SU-DHL-6 (cell line): ENCODE results near the gene ARHGAP33.

ENCODE experiments used
- H2AFZ ChIP-seq: fragments of 200-600 bp; sonication (generic); 2 replicates; pipeline ENCODE4 v1.6.1; 2014; ENCODE audit warnings: low read depth, mild to moderate bottlenecking, moderate library complexity, mixed read lengths, antibody characterized with exemption, low read length; ENCODE audit not compliant: severe bottlenecking
- H3F3A ChIP-seq: fragments of 200-600 bp; shearing (Covaris generic); 2 replicates; pipeline ENCODE4 v1.6.0; 2016; ENCODE audit warnings: antibody characterized with exemption, mild to moderate bottlenecking; ENCODE audit not compliant: insufficient read depth
- H3K27ac ChIP-seq: fragments of 200-600 bp; sonication (generic); 2 replicates; pipeline ENCODE4 v1.5.1; 2016; ENCODE audit warnings: low read depth, mild to moderate bottlenecking, low read length, moderate library complexity, mixed read lengths
- H3K27me3 ChIP-seq: fragments of 200-600 bp; sonication (generic), shearing (Covaris generic); 2 replicates; pipeline ENCODE4 v1.6.0; 2014; ENCODE audit warnings: mild to moderate bottlenecking, low read length
- H3K36me3 ChIP-seq: fragments of 200-600 bp; sonication (generic); 2 replicates; pipeline ENCODE4 v1.6.1; 2014; ENCODE audit warnings: mild to moderate bottlenecking, low read length, mixed read lengths
- H3K4me2 ChIP-seq: fragments of 300-600, 200-600 bp; shearing (Covaris generic), sonication (generic); 2 replicates; pipeline ENCODE4 v1.6.0; 2014; ENCODE audit warnings: low read length, low read depth, mild to moderate bottlenecking; ENCODE audit not compliant: poor library complexity, severe bottlenecking
- H3K4me3 ChIP-seq: fragments of 200-600 bp; sonication (generic); 2 replicates; pipeline ENCODE4 v1.5.1; 2014; ENCODE audit warnings: antibody characterized with exemption, low read length, mild to moderate bottlenecking, mixed read lengths; ENCODE audit not compliant: insufficient read depth, poor library complexity, severe bottlenecking
- H3K79me2 ChIP-seq: fragments of 200-600 bp; sonication (generic); 2 replicates; pipeline ENCODE4 v1.6.1; 2014; ENCODE audit warnings: mild to moderate bottlenecking, low read length, moderate library complexity; ENCODE audit not compliant: insufficient read depth
- H3K9ac ChIP-seq: fragments of 200-600 bp; sonication (generic); 2 replicates; pipeline ENCODE4 v1.7.0; 2014; ENCODE audit warnings: mild to moderate bottlenecking, low read length
- H3K9me2 ChIP-seq: fragments of 200-600 bp; sonication (generic); replicated peaks from 2 replicates; pipeline ENCODE4 v1.6.1; 2014; ENCODE audit warnings: low read length; ENCODE audit not compliant: insufficient read depth
- H3K9me3 ChIP-seq: fragments of 200-600 bp; sonication (generic); 2 replicates; pipeline ENCODE4 v1.6.1; 2014; ENCODE audit warnings: low read length, mixed read lengths; ENCODE audit not compliant: insufficient read depth
- H4K20me1 ChIP-seq: fragments of 200-600 bp; sonication (generic); 2 replicates; pipeline ENCODE4 v1.6.1; 2014; ENCODE audit warnings: low read depth, mild to moderate bottlenecking, antibody characterized with exemption, low read length, moderate library complexity, mixed read lengths
- EZH2phosphoT487 ChIP-seq: fragments of 200-600 bp; sonication (generic), shearing (Covaris generic); conservative IDR thresholded peaks from 2 replicates; pipeline ENCODE4 v1.6.1; 2018; ENCODE audit warnings: mild to moderate bottlenecking, antibody characterized with exemption, low read length, moderate library complexity, mixed read lengths
- TF ChIP-seq, protein P1 (sequence below): fragments of 200-600 bp; sonication (generic); IDR thresholded peaks from one replicate; pipeline ENCODE4 v1.5.1; 2017; ENCODE audit warnings: antibody characterized with exemption, mild to moderate bottlenecking, low read length, moderate library complexity; ENCODE audit not compliant: insufficient read depth, poor library complexity, severe bottlenecking

Gene ARHGAP33, protein sequence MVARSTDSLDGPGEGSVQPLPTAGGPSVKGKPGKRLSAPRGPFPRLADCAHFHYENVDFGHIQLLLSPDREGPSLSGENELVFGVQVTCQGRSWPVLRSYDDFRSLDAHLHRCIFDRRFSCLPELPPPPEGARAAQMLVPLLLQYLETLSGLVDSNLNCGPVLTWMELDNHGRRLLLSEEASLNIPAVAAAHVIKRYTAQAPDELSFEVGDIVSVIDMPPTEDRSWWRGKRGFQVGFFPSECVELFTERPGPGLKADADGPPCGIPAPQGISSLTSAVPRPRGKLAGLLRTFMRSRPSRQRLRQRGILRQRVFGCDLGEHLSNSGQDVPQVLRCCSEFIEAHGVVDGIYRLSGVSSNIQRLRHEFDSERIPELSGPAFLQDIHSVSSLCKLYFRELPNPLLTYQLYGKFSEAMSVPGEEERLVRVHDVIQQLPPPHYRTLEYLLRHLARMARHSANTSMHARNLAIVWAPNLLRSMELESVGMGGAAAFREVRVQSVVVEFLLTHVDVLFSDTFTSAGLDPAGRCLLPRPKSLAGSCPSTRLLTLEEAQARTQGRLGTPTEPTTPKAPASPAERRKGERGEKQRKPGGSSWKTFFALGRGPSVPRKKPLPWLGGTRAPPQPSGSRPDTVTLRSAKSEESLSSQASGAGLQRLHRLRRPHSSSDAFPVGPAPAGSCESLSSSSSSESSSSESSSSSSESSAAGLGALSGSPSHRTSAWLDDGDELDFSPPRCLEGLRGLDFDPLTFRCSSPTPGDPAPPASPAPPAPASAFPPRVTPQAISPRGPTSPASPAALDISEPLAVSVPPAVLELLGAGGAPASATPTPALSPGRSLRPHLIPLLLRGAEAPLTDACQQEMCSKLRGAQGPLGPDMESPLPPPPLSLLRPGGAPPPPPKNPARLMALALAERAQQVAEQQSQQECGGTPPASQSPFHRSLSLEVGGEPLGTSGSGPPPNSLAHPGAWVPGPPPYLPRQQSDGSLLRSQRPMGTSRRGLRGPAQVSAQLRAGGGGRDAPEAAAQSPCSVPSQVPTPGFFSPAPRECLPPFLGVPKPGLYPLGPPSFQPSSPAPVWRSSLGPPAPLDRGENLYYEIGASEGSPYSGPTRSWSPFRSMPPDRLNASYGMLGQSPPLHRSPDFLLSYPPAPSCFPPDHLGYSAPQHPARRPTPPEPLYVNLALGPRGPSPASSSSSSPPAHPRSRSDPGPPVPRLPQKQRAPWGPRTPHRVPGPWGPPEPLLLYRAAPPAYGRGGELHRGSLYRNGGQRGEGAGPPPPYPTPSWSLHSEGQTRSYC

DNA sequence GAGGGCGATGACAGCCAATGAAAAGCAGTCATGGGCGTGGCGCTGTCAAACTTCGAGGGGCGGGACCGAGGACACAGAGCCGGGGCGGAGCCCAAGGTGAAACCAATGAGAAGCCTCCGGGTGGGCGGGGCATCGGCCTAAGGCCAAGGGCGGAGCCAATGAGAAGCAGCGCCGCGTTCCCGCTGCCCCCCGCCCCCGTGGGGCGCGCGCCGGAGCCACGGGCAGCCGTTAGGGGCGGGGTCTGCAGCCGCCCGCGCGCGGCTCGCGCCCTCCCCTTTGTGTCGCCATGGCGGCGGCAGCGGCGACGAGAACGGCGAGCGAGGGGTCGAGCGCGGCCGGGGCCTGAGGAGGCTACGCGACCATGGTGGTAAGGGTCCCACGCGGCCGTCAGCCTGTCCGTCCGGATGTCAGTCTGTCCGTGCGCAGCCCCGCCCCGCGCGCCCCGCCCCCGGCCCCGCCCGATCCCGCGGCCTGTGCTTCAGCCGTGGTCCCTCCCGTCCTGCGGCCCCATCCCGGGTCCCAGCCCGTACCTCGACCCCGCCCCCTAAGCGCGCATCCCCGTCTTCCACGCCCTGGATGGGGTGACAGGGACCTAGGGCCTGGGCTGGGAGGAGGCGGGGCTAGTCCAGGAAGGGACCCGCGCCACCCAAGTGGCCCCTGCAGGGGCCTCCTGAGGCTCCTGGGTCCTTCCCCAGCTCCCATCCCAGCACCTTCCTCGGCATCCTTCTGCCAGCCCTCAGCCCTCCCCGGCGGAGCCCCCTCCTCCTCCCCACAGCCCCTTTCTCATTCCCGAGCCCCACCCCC lies at the start of gene ARHGAP33:
Gene ARHGAP33 (plus strand): TSS at position 267 of the 804 bp plus-strand sequence. CDS start 95 bp downstream, at position 362.
- Histone ChIP-seq H3F3A (peaks cover 3% of the 10 kb centered on the region; the same call in 1 of the 2 replicates), H2AFZ (peak within 1 kb of the TSS; percentile 60), H3K9ac (peak within 1 kb of the TSS; percentile 74), H3K27me3 (no peaks in the 10 kb centered on the region), H3K9me3 (no peaks in the 10 kb centered on the region), H3K27ac (peak within 1 kb of the TSS; percentile 40), H3K4me3 (peak within 1 kb of the TSS; percentile 69), H3K79me2 (no peaks in the 10 kb centered on the region; the same call in 1 of the 2 replicates), H4K20me1 (no peaks in the 10 kb centered on the region), H3K36me3 (no peaks in the 10 kb centered on the region), H3K9me2 (no peaks in the 10 kb centered on the region), H3K4me2 (peak within 1 kb of the TSS; percentile 64)
- TF ChIP-seq EZH2phosphoT487 = no peak
- TF ChIP-seq, protein P1, sequence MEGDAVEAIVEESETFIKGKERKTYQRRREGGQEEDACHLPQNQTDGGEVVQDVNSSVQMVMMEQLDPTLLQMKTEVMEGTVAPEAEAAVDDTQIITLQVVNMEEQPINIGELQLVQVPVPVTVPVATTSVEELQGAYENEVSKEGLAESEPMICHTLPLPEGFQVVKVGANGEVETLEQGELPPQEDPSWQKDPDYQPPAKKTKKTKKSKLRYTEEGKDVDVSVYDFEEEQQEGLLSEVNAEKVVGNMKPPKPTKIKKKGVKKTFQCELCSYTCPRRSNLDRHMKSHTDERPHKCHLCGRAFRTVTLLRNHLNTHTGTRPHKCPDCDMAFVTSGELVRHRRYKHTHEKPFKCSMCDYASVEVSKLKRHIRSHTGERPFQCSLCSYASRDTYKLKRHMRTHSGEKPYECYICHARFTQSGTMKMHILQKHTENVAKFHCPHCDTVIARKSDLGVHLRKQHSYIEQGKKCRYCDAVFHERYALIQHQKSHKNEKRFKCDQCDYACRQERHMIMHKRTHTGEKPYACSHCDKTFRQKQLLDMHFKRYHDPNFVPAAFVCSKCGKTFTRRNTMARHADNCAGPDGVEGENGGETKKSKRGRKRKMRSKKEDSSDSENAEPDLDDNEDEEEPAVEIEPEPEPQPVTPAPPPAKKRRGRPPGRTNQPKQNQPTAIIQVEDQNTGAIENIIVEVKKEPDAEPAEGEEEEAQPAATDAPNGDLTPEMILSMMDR = no peak

DNA sequence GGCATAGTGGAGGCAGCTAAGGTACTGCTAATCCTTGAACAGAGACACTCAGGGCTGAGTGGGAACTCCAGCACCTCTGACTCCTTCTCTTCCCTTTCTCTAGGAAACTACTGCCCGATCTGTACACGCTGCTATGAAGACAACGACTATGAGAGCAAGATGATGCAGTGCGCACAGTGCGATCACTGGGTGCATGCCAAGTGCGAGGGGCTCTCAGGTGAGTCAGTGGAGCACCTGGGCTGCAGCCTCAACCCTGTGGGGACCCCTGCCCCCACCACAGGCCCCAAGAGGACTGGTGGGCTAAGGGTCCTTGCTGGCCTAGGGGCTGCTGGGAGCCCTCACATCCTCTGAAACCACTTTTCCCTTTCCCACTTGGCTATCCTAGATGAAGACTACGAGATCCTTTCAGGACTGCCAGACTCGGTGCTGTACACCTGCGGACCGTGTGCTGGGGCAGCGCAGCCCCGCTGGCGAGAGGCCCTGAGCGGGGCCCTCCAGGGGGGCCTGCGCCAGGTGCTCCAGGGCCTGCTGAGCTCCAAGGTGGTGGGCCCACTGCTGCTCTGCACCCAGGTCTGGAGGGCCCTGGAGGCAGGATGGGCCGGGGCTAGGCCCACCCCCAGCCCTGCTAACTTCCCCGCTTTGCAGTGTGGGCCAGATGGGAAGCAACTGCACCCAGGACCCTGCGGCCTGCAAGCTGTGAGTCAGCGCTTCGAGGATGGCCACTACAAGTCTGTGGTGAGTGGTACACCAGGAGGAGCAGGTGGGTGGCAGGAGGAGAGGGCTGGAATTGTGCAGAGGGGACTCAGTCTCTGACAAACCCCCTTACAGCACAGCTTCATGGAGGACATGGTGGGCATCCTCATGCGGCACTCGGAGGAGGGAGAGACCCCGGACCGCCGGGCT lies 48.1 kb upstream of the ARHGAP33 start:
- H3K4me3 ChIP-seq = no peak overlapping the region
- TF ChIP-seq EZH2phosphoT487 = no peak
- TF ChIP-seq, protein P1 = no peak
- no peaks in the 10 kb centered on the region for H3F3A ChIP-seq
- H3K9me3 ChIP-seq = no peaks in the 10 kb centered on the region
- H3K79me2 ChIP-seq = no peaks in the 10 kb centered on the region
- no peaks in the 10 kb centered on the region for H3K27me3 ChIP-seq
- no peak overlapping the region for H3K4me2 ChIP-seq
- H3K27ac ChIP-seq = no peak overlapping the region
- H3K9ac ChIP-seq = no peak overlapping the region
- no peaks in the 10 kb centered on the region for H3K9me2 ChIP-seq
- H3K36me3 ChIP-seq = no peaks in the 10 kb centered on the region; the same call in 1 of the 2 replicates
- no peak overlapping the region for H2AFZ ChIP-seq
- no peaks in the 10 kb centered on the region for H4K20me1 ChIP-seq
